ENCODE measurements around the gene SERPINA4.

Gene SERPINA4

GRCh38 chr14:94536836-94537235, 24.4 kb upstream of the SERPINA4 start:
- no peak for TF ChIP-seq CTCF (IDR thresholded peaks at IDR 0.05; ENCODE audit: borderline replicate concordance, insufficient read depth, low read depth, low read length)

GRCh38 chr14:94538070-94538740, 23.0 kb upstream of the SERPINA4 start:
- TF ChIP-seq CTCF (IDR thresholded peaks at IDR 0.05; ENCODE audit: borderline replicate concordance, insufficient read depth, low read depth, low read length): no peak
- H3K4me3 ChIP-seq (ENCODE audit: low read depth, low read length): no peak overlapping the region

More at GRCh38 chr14:94536836-94537235, 24.4 kb upstream of the SERPINA4 start:
- H3K4me3 ChIP-seq (ENCODE audit: low read depth, low read length): no peak overlapping the region

- no peak overlapping the region for H3K4me3 ChIP-seq (ENCODE audit: low read depth, low read length)
- no peak for TF ChIP-seq CTCF (IDR thresholded peaks at IDR 0.05; ENCODE audit: borderline replicate concordance, insufficient read depth, low read depth, low read length)
Measured at GRCh38 chr14:94539181-94539580, 22.1 kb upstream of the SERPINA4 start.

- H3K4me3 ChIP-seq (ENCODE audit: low read depth, low read length): no peak overlapping the region
- no peak for TF ChIP-seq CTCF (IDR thresholded peaks at IDR 0.05; ENCODE audit: borderline replicate concordance, insufficient read depth, low read depth, low read length)
Measured at GRCh38 chr14:94540031-94540794, 21.0 kb upstream of the SERPINA4 start.

- H3K4me3 ChIP-seq (ENCODE audit: low read depth, low read length): no peak overlapping the region
- TF ChIP-seq CTCF (IDR thresholded peaks at IDR 0.05; ENCODE audit: borderline replicate concordance, insufficient read depth, low read depth, low read length): no peak
Measured at GRCh38 chr14:94541234-94541975, 19.8 kb upstream of the SERPINA4 start.

- no peak overlapping the region for H3K4me3 ChIP-seq (ENCODE audit: low read depth, low read length)
- no peak for TF ChIP-seq CTCF (IDR thresholded peaks at IDR 0.05; ENCODE audit: borderline replicate concordance, insufficient read depth, low read depth, low read length)
Measured at GRCh38 chr14:94542111-94542810, 19.0 kb upstream of the SERPINA4 start.

Data from GM12875 (cell line).